Mesodermal cell (in vitro differentiated cells): Measurements from ENCODE around the gene OR13A1.
"Not testable (repeated sequence)": the region's sequence is repeated elsewhere in the genome, so short reads cannot be mapped to it uniquely, and the experiment has no call there.

Experiments
- H3K27ac ChIP-seq: 2 replicates; pipeline ENCODE4 v1.7.0; 2013; ENCODE audit warnings: mild to moderate bottlenecking, low read depth, low read length, moderate library complexity; ENCODE audit not compliant: severe bottlenecking
- H3K36me3 ChIP-seq: 2 replicates; pipeline ENCODE4 v1.7.1; 2013; ENCODE audit warnings: mild to moderate bottlenecking, low read length, moderate library complexity; ENCODE audit not compliant: control insufficient read depth, insufficient read depth
- H3K4me1 ChIP-seq: one replicate; pipeline ENCODE4 v1.7.1; 2013; ENCODE audit warnings: mild to moderate bottlenecking, low read length; ENCODE audit not compliant: insufficient read depth, control insufficient read depth, poor library complexity, severe bottlenecking
- H3K4me3 ChIP-seq: 2 replicates; pipeline ENCODE4 v1.7.0; 2013; ENCODE audit warnings: low read length, control low read depth, mild to moderate bottlenecking; ENCODE audit not compliant: insufficient read depth, poor library complexity, severe bottlenecking; ENCODE audit errors: extremely low read depth
- H3K9me3 ChIP-seq: 2 replicates; pipeline ENCODE4 v1.7.1; 2013; ENCODE audit warnings: mild to moderate bottlenecking, low read length, moderate library complexity; ENCODE audit not compliant: control insufficient read depth
- WGBS, 2 experiments: methylation state at CpG; one replicate each; pipeline ENCODE4 v1.1.5; 2013; ENCODE audit warnings: missing lambda C conversion rate in 2 of 2; ENCODE audit not compliant: insufficient coverage in 2 of 2; 5-methylcytosine and 5-hydroxymethylcytosine counted together

Gene OR13A1

GRCh38 chr10:45280113-45280760 lies 35.2 kb downstream of the OR13A1 start:
- no peaks in the 10 kb centered on the region for H3K4me1 ChIP-seq
- H3K4me3 ChIP-seq = no peak overlapping the region
- no peak overlapping the region for H3K27ac ChIP-seq
- no peaks in the 10 kb centered on the region for H3K9me3 ChIP-seq
- WGBS, 2 experiments = 44 to 82% methylated on average over 1 to 2 of the region's 3 CpGs
- H3K36me3 ChIP-seq = no peaks in the 10 kb centered on the region

GRCh38 chr10:45279682-45280081 lies 35.7 kb downstream of the OR13A1 start:
- Histone ChIP-seq H3K9me3 (no peaks in the 10 kb centered on the region), H3K4me3 (no peak overlapping the region), H3K36me3 (no peaks in the 10 kb centered on the region), H3K4me1 (no peaks in the 10 kb centered on the region), H3K27ac (no peak overlapping the region)
- WGBS, 2 experiments = no CpG with 5 or more reads among the region's 1 CpG

- Histone ChIP-seq H3K9me3 (peaks cover 4% of the 10 kb centered on the region), H3K4me3 (no peak overlapping the region), H3K4me1 (no peaks in the 10 kb centered on the region), H3K27ac (no peak overlapping the region), H3K36me3 (no peaks in the 10 kb centered on the region)
- WGBS, 2 experiments = 70 to 73% methylated on average over 5 of the region's 6 CpGs
Measured at GRCh38 chr10:45278860-45279498, 36.4 kb downstream of the OR13A1 start.

- H3K27ac ChIP-seq, H3K9me3 ChIP-seq, H3K4me3 ChIP-seq, H3K36me3 ChIP-seq, H3K4me1 ChIP-seq: not testable (repeated sequence)
Measured at GRCh38 chr10:45276146-45276545, 39.3 kb downstream of the OR13A1 start.

GRCh38 chr10:45274364-45274763 lies 41.0 kb downstream of the OR13A1 start:
- peaks cover 4% of the 10 kb centered on the region for H3K9me3 ChIP-seq

GRCh38 chr10:45267777-45268176 lies 47.6 kb downstream of the OR13A1 start:
- H3K27ac ChIP-seq, H3K4me3 ChIP-seq, H3K9me3 ChIP-seq, H3K36me3 ChIP-seq, H3K4me1 ChIP-seq: not testable (repeated sequence)
- WGBS, 2 experiments = no CpG with 5 or more reads among the region's 2 CpGs

More at GRCh38 chr10:45274364-45274763, 41.0 kb downstream of the OR13A1 start:
- WGBS, 2 experiments = 100% methylated on average over 1 of the region's 1 CpG
- Histone ChIP-seq H3K4me1 (no peaks in the 10 kb centered on the region), H3K36me3 (no peaks in the 10 kb centered on the region), H3K4me3 (no peak overlapping the region), H3K27ac (no peak overlapping the region)

- Histone ChIP-seq H3K4me3 (no peak overlapping the region), H3K4me1 (no peaks in the 10 kb centered on the region), H3K36me3 (no peaks in the 10 kb centered on the region), H3K9me3 (no peaks in the 10 kb centered on the region), H3K27ac (no peak overlapping the region)
- 90 to 92% methylated on average over 3 to 4 of the region's 4 CpGs for WGBS, 2 experiments
Measured at GRCh38 chr10:45265996-45266395, 49.4 kb downstream of the OR13A1 start.

- WGBS, 2 experiments = 77 to 100% methylated on average over 1 to 2 of the region's 2 CpGs
- H3K4me3 ChIP-seq = no peak overlapping the region
- H3K9me3 ChIP-seq = no peaks in the 10 kb centered on the region
- no peaks in the 10 kb centered on the region for H3K36me3 ChIP-seq
- no peak overlapping the region for H3K27ac ChIP-seq
- no peaks in the 10 kb centered on the region for H3K4me1 ChIP-seq
Measured at GRCh38 chr10:45261946-45262345, 53.5 kb downstream of the OR13A1 start.

GRCh38 chr10:45261243-45261775 lies 54.1 kb downstream of the OR13A1 start:
- WGBS, 2 experiments = 95 to 97% methylated on average over 2 to 3 of the region's 3 CpGs
- H3K27ac ChIP-seq = no peak overlapping the region

GRCh38 chr10:45260635-45261034 lies 54.8 kb downstream of the OR13A1 start:
- not testable (repeated sequence) for H3K4me3 ChIP-seq, H3K4me1 ChIP-seq, H3K36me3 ChIP-seq, H3K9me3 ChIP-seq, H3K27ac ChIP-seq
- WGBS, 2 experiments = no CpG with 5 or more reads among the region's 3 CpGs

More at GRCh38 chr10:45261243-45261775, 54.1 kb downstream of the OR13A1 start:
- Histone ChIP-seq H3K9me3 (no peaks in the 10 kb centered on the region), H3K4me3 (no peak overlapping the region), H3K36me3 (no peaks in the 10 kb centered on the region), H3K4me1 (no peaks in the 10 kb centered on the region)

GRCh38 chr10:45259786-45260495 lies 55.5 kb downstream of the OR13A1 start:
- not testable (repeated sequence) for H3K36me3 ChIP-seq, H3K4me3 ChIP-seq, H3K4me1 ChIP-seq, H3K9me3 ChIP-seq, H3K27ac ChIP-seq
- 91 to 97% methylated on average over 8 to 22 of the region's 50 CpGs for WGBS, 2 experiments
